H1 (cell line): ENCODE measurements around the gene ELMO1. TPM values are rescaled to one million over a fixed set of nuclear protein-coding genes. Genes with fewer than 3 reads are reported as not detected.
A peak's percentile ranks its signal among the peaks of the same experiment; 100 is the strongest.

Experiments
- CHD7 ChIP-seq: fragments of 300-600 bp; sonication (generic); IDR thresholded peaks from 2 replicates; pipeline ENCODE4 v1.7.1; 2012; ENCODE audit warnings: low read length, moderate library complexity, mild to moderate bottlenecking, inconsistent platforms; ENCODE audit not compliant: insufficient replicate concordance
- CTCF ChIP-seq, 3 experiments: IDR thresholded peaks; 1 replicate in 2 of 3; 2 replicates in 1 of 3; pipeline versions ENCODE4 v1.5.1 to v1.6.1; 2011; ENCODE audit warnings: low read length in 3 of 3, mild to moderate bottlenecking in 3 of 3, inconsistent platforms in 2 of 3, low read depth in 1 of 3, moderate library complexity in 1 of 3; ENCODE audit not compliant: insufficient read depth in 1 of 3; ENCODE audit errors: control extremely low read depth in 1 of 3
- EP300 ChIP-seq, 2 experiments: IDR thresholded peaks; 1 replicate in 1 of 2; 2 replicates in 1 of 2; pipeline ENCODE4 v1.6.1; 2011 to 2012; ENCODE audit warnings: low read depth in 2 of 2, low read length in 2 of 2, mild to moderate bottlenecking in 2 of 2, borderline replicate concordance in 1 of 2, inconsistent platforms in 1 of 2, moderate library complexity in 1 of 2
- RBBP5 ChIP-seq: IDR thresholded peaks from 2 replicates; pipeline ENCODE4 v1.7.1; 2012; ENCODE audit warnings: low read depth, mild to moderate bottlenecking, inconsistent platforms, low read length, moderate library complexity, borderline replicate concordance
- SUZ12 ChIP-seq: fragments of 200-600 bp; sonication (generic); IDR thresholded peaks from 2 replicates; pipeline ENCODE4 v1.6.1; 2012; ENCODE audit warnings: mild to moderate bottlenecking, inconsistent platforms, low read length, moderate library complexity, mixed read lengths
- polyA plus RNA-seq, 7 experiments: library from polyadenylated mRNA; depleted of rRNA in 3 of 7; stranded (reverse) in 5 of 7; unstranded in 2 of 7; fragments of >200 nt in 5 of 7; fragments of 200-250 nt in 2 of 7; gene quantifications; 1 replicate in 5 of 7; 2 replicates in 1 of 7; 4 replicates in 1 of 7; pipeline versions ENCODE4 v1.2.1 to v1.2.3, GENCODE V29; 2011 to 2013; ENCODE audit warnings: missing spikeins in 2 of 7, mixed read lengths in 2 of 7
- total RNA-seq: library from RNA; stranded (reverse); fragmentation: NEBNext Ultra II Directional; extraction: Animal tissue kit (Norgen Biotek cat#: 25700); gene quantifications from 2 replicates; pipeline ENCODE4 v1.2.1, GENCODE V29; 2021
- TF ChIP-seq, protein P1 (sequence below): IDR thresholded peaks from 2 replicates; pipeline ENCODE4 v1.6.1; 2012; ENCODE audit warnings: inconsistent platforms

ELMO1 gene
- total and polyA plus RNA-seq, 2 of the 8 experiments (the other 6 are each of a cell fraction or from before 2014, with no cell fraction given) = 18.4 to 21.0 TPM

DNA sequence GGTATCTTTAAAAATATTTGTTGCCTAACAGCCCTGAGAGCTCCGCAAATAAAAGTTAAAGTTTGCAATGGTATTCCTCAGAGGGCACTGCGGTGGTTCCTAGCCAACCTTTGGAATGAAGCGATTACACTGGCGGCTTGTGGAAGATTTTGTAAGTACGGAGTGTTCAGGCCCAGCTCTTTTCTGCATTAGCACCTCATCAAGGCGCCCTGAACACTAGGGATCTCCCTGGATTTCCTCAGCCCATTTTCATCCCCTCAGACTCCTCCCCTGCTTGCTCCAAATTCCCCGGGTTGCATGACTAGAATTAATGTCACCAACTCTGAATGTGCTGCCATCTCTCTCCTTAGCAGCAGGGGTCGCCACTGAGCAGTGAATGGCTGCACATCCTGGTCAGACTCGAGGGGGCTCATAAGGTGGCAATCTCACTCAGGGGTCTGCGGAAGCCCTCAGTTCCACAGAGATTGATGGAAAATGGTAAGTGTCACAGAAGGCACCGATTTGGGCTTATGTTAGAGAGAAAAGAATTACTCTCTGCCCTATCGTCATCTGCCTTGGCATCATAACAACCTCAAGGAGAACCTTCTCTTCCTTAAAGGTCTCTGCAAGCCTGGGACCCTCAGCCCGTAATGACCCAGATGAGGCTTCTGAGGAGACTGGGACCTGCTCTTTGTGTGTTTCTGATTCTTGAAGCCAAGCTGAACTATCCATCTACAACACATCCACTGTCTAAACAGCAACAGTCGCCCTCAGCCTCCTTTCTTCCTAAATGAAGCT is 461.5 kb downstream of the ELMO1 start (continued):
- TF ChIP-seq CTCF (IDR thresholded peaks at IDR 0.05; ENCODE audit: control extremely low read depth in 1 of 3, insufficient read depth in 1 of 3, low read depth in 1 of 3, low read length in 3 of 3) (peak; percentile 75 to 91 (median 88)), RBBP5 (no peak), SUZ12 (no peak), CHD7 (peak; percentile 57), EP300 (IDR thresholded peaks at IDR 0.05; ENCODE audit: borderline replicate concordance in 1 of 2, low read depth in 2 of 2, low read length in 2 of 2) (no peak)
- TF ChIP-seq, protein P1, sequence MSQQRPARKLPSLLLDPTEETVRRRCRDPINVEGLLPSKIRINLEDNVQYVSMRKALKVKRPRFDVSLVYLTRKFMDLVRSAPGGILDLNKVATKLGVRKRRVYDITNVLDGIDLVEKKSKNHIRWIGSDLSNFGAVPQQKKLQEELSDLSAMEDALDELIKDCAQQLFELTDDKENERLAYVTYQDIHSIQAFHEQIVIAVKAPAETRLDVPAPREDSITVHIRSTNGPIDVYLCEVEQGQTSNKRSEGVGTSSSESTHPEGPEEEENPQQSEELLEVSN = no peak
